Activated CD8-positive, alpha-beta T cell treated with anti-CD3 and anti-CD28 coated beads for 36 hours (primary cell): ENCODE results near the gene IGF2BP3. TPM values are rescaled to one million over a fixed set of nuclear protein-coding genes. Genes with fewer than 3 reads are reported as not detected.

Experiments used
- ATAC-seq: fragments of 200-7000 bp; cut with Tn5 transposase; one replicate; pipeline ENCODE4 v1.10.0; 2021; ENCODE audit warnings: mild to moderate bottlenecking, moderate library complexity
- CTCF ChIA-PET: fragments of 350-600 bp; sonication (Branson Sonifier 250); formaldehyde crosslinking; loops from one replicate; lab custom pipeline; 2021; ENCODE audit warnings: antibody characterized with exemption; lab: Charles Lee
- POLR2A ChIA-PET: fragments of 350-600 bp; sonication (Branson Sonifier 250); formaldehyde crosslinking; loops from one replicate; lab custom pipeline; 2021; ENCODE audit warnings: antibody characterized with exemption; lab: Charles Lee
- DNase-seq: peaks from one replicate; pipeline ENCODE4 v3.0.0-alpha.2; 2020
- H3K27ac Mint-ChIP-seq: one replicate; pipeline ENCODE4 v1.8.0; 2021; ENCODE audit warnings: mild to moderate bottlenecking, mixed read lengths
- H3K27me3 Mint-ChIP-seq: one replicate; pipeline ENCODE4 v1.8.0; 2021; ENCODE audit warnings: mixed read lengths
- H3K36me3 Mint-ChIP-seq: one replicate; pipeline ENCODE4 v1.8.0; 2021; ENCODE audit warnings: low read depth, mixed read lengths
- H3K4me1 Mint-ChIP-seq: one replicate; pipeline ENCODE4 v1.8.0; 2021; ENCODE audit warnings: low read depth, mixed read lengths
- H3K4me3 Mint-ChIP-seq: one replicate; pipeline ENCODE4 v1.8.0; 2021; ENCODE audit warnings: mild to moderate bottlenecking, moderate library complexity, mixed read lengths
- H3K9me3 Mint-ChIP-seq: one replicate; pipeline ENCODE4 v1.8.0; 2021; ENCODE audit warnings: mixed read lengths
- CTCF ChIP-seq: fragments of 200-600 bp; IDR thresholded peaks from one replicate; pipeline ENCODE4 v1.8.0; 2022; ENCODE audit warnings: antibody characterized with exemption, mild to moderate bottlenecking
- intact Hi-C: fragments of 100-400 bp; cut with micrococcal nuclease; formaldehyde crosslinking; loops from one replicate; pipeline ENCODE4 v1.10.0; 2022
- total RNA-seq, 2 experiments: library from RNA; stranded (reverse); gene quantifications; one replicate each; pipeline ENCODE4 v1.2.3, GENCODE V29; 2021

IGF2BP3 gene
- total RNA-seq, 2 experiments from 2014 or later = 0.61 to 1.1 TPM

DNA sequence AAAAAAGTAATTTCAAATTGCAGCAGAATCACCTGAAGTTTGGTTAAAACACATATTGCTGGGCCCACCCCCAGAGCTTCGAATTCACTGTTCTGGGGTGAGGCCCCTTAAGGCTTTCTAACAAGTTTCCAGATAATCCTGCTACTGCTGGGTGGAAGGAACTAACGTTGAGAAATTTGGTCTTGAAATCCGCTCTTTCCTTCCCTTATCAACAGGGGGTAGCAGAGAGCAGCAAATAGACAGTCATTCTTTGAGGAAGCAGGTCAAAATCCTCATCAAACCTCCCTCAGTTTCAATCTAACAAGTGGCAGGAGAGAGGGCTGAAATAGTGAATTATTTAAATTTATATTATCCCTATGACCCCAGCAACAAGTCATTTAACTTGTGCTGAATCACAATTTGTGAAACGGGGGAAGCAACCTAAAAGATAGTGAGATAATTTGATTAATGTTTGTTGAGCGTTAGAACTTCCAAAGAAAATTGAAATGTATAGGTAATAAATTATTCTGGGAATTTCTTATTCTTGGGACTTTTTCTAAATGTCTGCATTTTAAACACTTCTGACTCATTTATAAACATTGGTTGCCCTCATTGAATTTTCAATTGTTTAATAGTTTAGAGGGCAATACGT, 192.8 kb downstream of the IGF2BP3 start:
- POLR2A ChIA-PET = no interaction called here

DNA sequence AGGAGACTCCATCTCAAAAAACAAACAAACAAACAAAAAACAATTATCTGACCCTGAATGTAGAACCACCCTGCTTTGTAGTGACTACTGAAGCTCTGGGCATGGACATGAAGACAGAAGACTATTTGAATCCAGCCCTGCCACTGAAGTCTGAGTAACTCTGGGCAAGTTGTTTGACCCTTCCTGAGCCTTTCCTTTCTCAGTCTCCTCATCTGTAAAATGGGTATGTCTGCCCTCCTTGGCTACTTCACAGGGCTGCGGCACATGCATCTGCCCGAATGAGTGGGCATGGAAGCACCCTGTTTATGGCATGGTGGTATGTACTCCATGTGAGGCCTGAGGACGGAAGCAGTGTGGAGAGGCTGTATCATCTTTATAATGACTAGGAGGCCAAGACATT, 193.3 kb downstream of the IGF2BP3 start:
- no peak for TF ChIP-seq CTCF
- POLR2A ChIA-PET = no interaction called here
- intact Hi-C loops = loop anchor here (5.0 to 10.0 kb wide), 4 partner anchors 70 to 438 kb away; partner anchors contain the start of genes IGF2BP3, STK31 and TRA2A
- DNase-seq = no peak
- H3K27me3 Mint-ChIP-seq = peaks cover 6% of the 10 kb centered on the region
- ATAC-seq = no peak
- no peaks in the 10 kb centered on the region for H3K9me3 Mint-ChIP-seq
- H3K4me3 Mint-ChIP-seq = no peak overlapping the region
- H3K27ac Mint-ChIP-seq = no peak overlapping the region
- H3K36me3 Mint-ChIP-seq = no peaks in the 10 kb centered on the region
- CTCF ChIA-PET = interaction anchor here (0.7 to 6.9 kb wide), 28 partner anchors 8 to 270 kb away, joined by 3 to 55 read pairs (median 4); no protein-coding TSS in a partner anchor
- H3K4me1 Mint-ChIP-seq = peaks cover 12% of the 10 kb centered on the region

More for the DNA sequence above, 192.8 kb downstream of the IGF2BP3 start:
- Mint-ChIP-seq H3K9me3 (no peaks in the 10 kb centered on the region), H3K4me3 (no peak overlapping the region), H3K36me3 (no peaks in the 10 kb centered on the region), H3K4me1 (peaks cover 12% of the 10 kb centered on the region), H3K27ac (no peak overlapping the region), H3K27me3 (peaks cover 1% of the 10 kb centered on the region)
- intact Hi-C loops = loop anchor here (5.0 to 10.0 kb wide), 4 partner anchors 70 to 437 kb away; partner anchors contain the start of genes IGF2BP3, STK31 and TRA2A
- TF ChIP-seq CTCF = peak; percentile 79
- ATAC-seq (peak; percentile 62), DNase-seq (peak; percentile 44)
- CTCF ChIA-PET = interaction anchor here (0.7 to 6.9 kb wide), 30 partner anchors 8 to 270 kb away, joined by 3 to 55 read pairs (median 4); no protein-coding TSS in a partner anchor

- H3K9me3 Mint-ChIP-seq = no peaks in the 10 kb centered on the region
- ATAC-seq (no peak), DNase-seq (peak; percentile 17)
- no peak overlapping the region for H3K4me3 Mint-ChIP-seq
- intact Hi-C loops = loop anchor here (5.0 to 10.0 kb wide), 4 partner anchors 71 to 438 kb away; partner anchors contain the start of genes IGF2BP3, STK31 and TRA2A
- no peak overlapping the region for H3K27ac Mint-ChIP-seq
- POLR2A ChIA-PET = interaction anchor here (0.5 to 0.9 kb wide), 2 partner anchors 192 to 324 kb away, joined by 3 read pairs; no protein-coding TSS in a partner anchor
- CTCF ChIA-PET = interaction anchor here (0.6 to 6.9 kb wide), 29 partner anchors 8 to 355 kb away, joined by 3 to 55 read pairs (median 4); no protein-coding TSS in a partner anchor
- peak; percentile 22 for TF ChIP-seq CTCF
- H3K36me3 Mint-ChIP-seq = no peaks in the 10 kb centered on the region
- peaks cover 6% of the 10 kb centered on the region for H3K27me3 Mint-ChIP-seq
- H3K4me1 Mint-ChIP-seq = peaks cover 12% of the 10 kb centered on the region
Measured at GRCh38 chr7:23276376-23276775, 193.9 kb downstream of the IGF2BP3 start.

DNA sequence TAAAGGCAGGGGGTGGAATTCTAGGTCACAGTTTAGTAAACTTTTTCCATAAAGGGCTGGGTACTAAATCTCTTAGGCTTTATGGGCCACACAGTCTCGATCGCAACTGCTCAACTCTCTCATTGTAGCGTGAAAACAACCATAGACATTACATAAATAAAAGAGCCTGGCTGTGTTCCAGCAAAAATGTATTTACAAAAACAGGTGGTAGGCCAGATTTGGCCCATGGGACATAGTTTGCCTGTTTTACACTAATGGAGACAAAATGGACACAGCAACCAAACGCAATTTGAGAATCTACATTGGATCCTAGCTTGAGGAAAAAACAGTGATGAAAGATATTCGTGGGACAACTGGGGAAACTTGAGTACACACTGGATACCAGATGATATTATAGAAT, 194.4 kb downstream of the IGF2BP3 start:
- CTCF ChIA-PET = interaction anchor here (0.6 to 6.9 kb wide), 16 partner anchors 9 to 356 kb away, joined by 3 to 55 read pairs (median 4); no protein-coding TSS in a partner anchor
- no peaks in the 10 kb centered on the region for H3K9me3 Mint-ChIP-seq
- no peaks in the 10 kb centered on the region for H3K36me3 Mint-ChIP-seq
- POLR2A ChIA-PET = interaction anchor here (0.5 to 0.9 kb wide), 2 partner anchors 192 to 324 kb away, joined by 3 read pairs; no protein-coding TSS in a partner anchor
- intact Hi-C loops = loop anchor here (5.0 to 10.0 kb wide), 4 partner anchors 71 to 439 kb away; partner anchors contain the start of genes IGF2BP3, STK31 and TRA2A
- ATAC-seq = no peak
- H3K27ac Mint-ChIP-seq = no peak overlapping the region
- DNase-seq = no peak
- peaks cover 12% of the 10 kb centered on the region for H3K4me1 Mint-ChIP-seq
- peaks cover 6% of the 10 kb centered on the region for H3K27me3 Mint-ChIP-seq
- TF ChIP-seq CTCF = no peak
- no peak overlapping the region for H3K4me3 Mint-ChIP-seq
